ENCODE measurements around the gene SETD9. TPM values are rescaled to one million over a fixed set of nuclear protein-coding genes. Genes with fewer than 3 reads are reported as not detected.

The SETD9 gene
- total RNA-seq, 1 experiment from 2014 or later = 20.5 TPM

DNA sequence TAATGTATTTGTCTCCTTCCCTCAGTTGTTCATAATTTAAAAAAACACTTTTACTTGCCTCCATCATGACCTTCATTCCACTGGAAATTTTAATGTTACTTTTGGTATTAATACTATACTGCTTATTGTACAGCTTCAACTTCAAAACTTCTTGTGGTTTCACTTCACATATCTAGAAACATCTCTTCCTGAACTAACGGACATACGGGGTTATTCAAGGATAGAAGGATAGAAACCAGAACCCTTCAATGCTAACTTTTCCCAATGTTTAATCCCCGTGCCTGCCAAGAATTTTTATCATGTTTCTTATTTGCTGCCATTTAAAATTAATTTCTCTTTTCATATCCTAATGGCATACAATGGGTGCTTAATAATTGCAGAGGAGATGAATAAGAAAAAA, 36.3 kb upstream of the SETD9 start:
- intact Hi-C loops (cut with micrococcal nuclease; ENCODE audit: unreplicated experiment) (no loop called here), in situ Hi-C loops (cut with HindIII; ENCODE audit: low pct_unique_long_range_greater_than_20kb, low sequenced_read_pairs) (no loop called here)
- BruUV-seq (replicated peaks) = no TSS peak
- Histone ChIP-seq H3K4me1 (ENCODE audit: control insufficient read depth, insufficient read depth, low read length) (no peaks in the 10 kb centered on the region), H3K27ac (ENCODE audit: low read length) (no peak overlapping the region), H3K4me3 (ENCODE audit: low read depth in 2 of 2, low read length in 2 of 2) (no peak overlapping the region), H3K27me3 (ENCODE audit: control insufficient read depth, insufficient read depth, low read length) (no peaks in the 10 kb centered on the region), H3K9me3 (ENCODE audit: control insufficient read depth, insufficient read depth, low read depth, low read length) (no peaks in the 10 kb centered on the region), H3K36me3 (ENCODE audit: control insufficient read depth, insufficient read depth, low read length) (peaks cover 7% of the 10 kb centered on the region; the same call in 1 of the 2 replicates)
- TF ChIP-seq, protein P1, sequence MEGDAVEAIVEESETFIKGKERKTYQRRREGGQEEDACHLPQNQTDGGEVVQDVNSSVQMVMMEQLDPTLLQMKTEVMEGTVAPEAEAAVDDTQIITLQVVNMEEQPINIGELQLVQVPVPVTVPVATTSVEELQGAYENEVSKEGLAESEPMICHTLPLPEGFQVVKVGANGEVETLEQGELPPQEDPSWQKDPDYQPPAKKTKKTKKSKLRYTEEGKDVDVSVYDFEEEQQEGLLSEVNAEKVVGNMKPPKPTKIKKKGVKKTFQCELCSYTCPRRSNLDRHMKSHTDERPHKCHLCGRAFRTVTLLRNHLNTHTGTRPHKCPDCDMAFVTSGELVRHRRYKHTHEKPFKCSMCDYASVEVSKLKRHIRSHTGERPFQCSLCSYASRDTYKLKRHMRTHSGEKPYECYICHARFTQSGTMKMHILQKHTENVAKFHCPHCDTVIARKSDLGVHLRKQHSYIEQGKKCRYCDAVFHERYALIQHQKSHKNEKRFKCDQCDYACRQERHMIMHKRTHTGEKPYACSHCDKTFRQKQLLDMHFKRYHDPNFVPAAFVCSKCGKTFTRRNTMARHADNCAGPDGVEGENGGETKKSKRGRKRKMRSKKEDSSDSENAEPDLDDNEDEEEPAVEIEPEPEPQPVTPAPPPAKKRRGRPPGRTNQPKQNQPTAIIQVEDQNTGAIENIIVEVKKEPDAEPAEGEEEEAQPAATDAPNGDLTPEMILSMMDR (IDR thresholded peaks at IDR 0.05) = no peak
- TF ChIP-seq SIN3A (IDR thresholded peaks at IDR 0.05; ENCODE audit: borderline replicate concordance, insufficient read depth, low read depth, low read length) (no peak), POLR2AphosphoS5 (IDR thresholded peaks at IDR 0.05; ENCODE audit: low read depth, low read length) (no peak), TCF7L2 (IDR thresholded peaks at IDR 0.05; ENCODE audit: low read depth, low read length) (no peak)
- TF ChIP-seq, protein P2, sequence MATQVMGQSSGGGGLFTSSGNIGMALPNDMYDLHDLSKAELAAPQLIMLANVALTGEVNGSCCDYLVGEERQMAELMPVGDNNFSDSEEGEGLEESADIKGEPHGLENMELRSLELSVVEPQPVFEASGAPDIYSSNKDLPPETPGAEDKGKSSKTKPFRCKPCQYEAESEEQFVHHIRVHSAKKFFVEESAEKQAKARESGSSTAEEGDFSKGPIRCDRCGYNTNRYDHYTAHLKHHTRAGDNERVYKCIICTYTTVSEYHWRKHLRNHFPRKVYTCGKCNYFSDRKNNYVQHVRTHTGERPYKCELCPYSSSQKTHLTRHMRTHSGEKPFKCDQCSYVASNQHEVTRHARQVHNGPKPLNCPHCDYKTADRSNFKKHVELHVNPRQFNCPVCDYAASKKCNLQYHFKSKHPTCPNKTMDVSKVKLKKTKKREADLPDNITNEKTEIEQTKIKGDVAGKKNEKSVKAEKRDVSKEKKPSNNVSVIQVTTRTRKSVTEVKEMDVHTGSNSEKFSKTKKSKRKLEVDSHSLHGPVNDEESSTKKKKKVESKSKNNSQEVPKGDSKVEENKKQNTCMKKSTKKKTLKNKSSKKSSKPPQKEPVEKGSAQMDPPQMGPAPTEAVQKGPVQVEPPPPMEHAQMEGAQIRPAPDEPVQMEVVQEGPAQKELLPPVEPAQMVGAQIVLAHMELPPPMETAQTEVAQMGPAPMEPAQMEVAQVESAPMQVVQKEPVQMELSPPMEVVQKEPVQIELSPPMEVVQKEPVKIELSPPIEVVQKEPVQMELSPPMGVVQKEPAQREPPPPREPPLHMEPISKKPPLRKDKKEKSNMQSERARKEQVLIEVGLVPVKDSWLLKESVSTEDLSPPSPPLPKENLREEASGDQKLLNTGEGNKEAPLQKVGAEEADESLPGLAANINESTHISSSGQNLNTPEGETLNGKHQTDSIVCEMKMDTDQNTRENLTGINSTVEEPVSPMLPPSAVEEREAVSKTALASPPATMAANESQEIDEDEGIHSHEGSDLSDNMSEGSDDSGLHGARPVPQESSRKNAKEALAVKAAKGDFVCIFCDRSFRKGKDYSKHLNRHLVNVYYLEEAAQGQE (IDR thresholded peaks at IDR 0.05; ENCODE audit: insufficient read depth in 1 of 2, low read depth in 2 of 2, low read length in 1 of 2) = no peak
- DNase-seq (ENCODE audit: low read depth, low spot score) (no peak), ATAC-seq (no peak)
- ChIA-PET POLR2A (no interaction called here), CTCF (no interaction called here)

DNA sequence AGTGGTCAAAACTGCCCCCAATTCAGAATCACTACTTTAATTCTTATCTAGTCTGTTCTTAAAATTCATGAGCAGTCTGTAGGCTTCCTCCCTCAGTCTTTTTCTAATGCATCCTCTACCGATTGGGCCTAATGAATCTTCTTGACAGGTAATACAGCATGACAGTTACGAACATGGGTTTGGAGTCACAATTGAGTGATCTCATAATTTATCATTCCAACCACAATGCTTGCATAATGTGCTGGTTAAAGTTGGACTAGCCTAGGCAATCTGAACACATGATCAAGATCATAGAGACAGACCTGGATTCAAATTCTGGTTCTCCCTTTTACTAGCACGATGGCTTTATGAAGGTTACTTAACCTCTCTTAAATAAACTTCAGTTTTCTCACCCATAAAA, 33.1 kb upstream of the SETD9 start:
- ChIA-PET CTCF (no interaction called here), POLR2A (no interaction called here)
- Histone ChIP-seq H3K27me3 (ENCODE audit: control insufficient read depth, insufficient read depth, low read length) (no peaks in the 10 kb centered on the region), H3K4me3 (ENCODE audit: low read depth in 2 of 2, low read length in 2 of 2) (no peak overlapping the region), H3K4me1 (ENCODE audit: control insufficient read depth, insufficient read depth, low read length) (no peaks in the 10 kb centered on the region), H3K27ac (ENCODE audit: low read length) (no peak overlapping the region), H3K9me3 (ENCODE audit: control insufficient read depth, insufficient read depth, low read depth, low read length) (no peaks in the 10 kb centered on the region), H3K36me3 (ENCODE audit: control insufficient read depth, insufficient read depth, low read length) (peaks cover 7% of the 10 kb centered on the region; the same call in 1 of the 2 replicates)
- intact Hi-C loops (cut with micrococcal nuclease; ENCODE audit: unreplicated experiment) (no loop called here), in situ Hi-C loops (cut with HindIII; ENCODE audit: low pct_unique_long_range_greater_than_20kb, low sequenced_read_pairs) (no loop called here)
- BruUV-seq (replicated peaks) = no TSS peak
- DNase-seq (ENCODE audit: low read depth, low spot score) (no peak), ATAC-seq (no peak)
- TF ChIP-seq, protein P1 (IDR thresholded peaks at IDR 0.05) = no peak
- TF ChIP-seq, protein P2 (IDR thresholded peaks at IDR 0.05; ENCODE audit: insufficient read depth in 1 of 2, low read depth in 2 of 2, low read length in 1 of 2) = no peak
- TF ChIP-seq TCF7L2 (IDR thresholded peaks at IDR 0.05; ENCODE audit: low read depth, low read length) (no peak), SIN3A (IDR thresholded peaks at IDR 0.05; ENCODE audit: borderline replicate concordance, insufficient read depth, low read depth, low read length) (no peak), POLR2AphosphoS5 (IDR thresholded peaks at IDR 0.05; ENCODE audit: low read depth, low read length) (no peak)
